NCI-H1092 treated with DMSO at 0.1 percent for 48 hours (cell line): ENCODE data around the gene NFIA.

ENCODE experiments used
- DNase-seq: peaks from one replicate; lab custom pipeline; 2025; lab: John Stamatoyannopoulos, UW

The NFIA gene

GRCh38 chr1:61082311-61083012 lies at the start of gene NFIA:
NFIA (plus strand) TSS chr1:61082561.
- peak; percentile 45 for DNase-seq

- no peak for DNase-seq
Measured at GRCh38 chr1:61035880-61036279, 46.5 kb upstream of the NFIA start.

DNA sequence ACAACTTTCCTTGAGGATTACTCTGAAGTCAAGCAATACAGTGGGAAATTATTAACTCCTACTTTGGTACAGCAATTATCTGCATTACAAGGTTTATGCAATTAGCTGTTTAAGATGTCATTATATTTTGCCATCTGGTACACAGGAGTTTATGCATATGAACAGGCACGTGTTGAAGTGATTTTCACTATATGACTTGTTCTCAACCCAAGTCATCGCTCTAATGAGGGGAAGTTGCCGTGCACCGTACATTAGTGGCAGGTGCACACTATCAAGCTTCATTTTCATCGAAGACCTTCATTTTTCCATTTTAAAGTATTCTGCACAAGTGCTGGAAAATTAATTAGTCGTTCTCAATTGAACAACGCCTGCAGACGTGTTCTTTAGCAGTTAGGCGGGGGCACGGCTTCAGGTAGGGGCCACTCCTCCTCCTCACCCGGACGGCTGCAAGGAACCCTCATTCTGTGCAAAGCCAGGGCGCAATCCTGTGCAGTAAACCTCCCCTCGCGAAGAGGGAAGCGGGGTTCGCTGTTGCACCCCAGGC lies 39.8 kb upstream of the NFIA start:
- DNase-seq, result no peak

- DNase-seq, result peak; percentile 38
Measured at GRCh38 chr1:61043010-61043820, 39.1 kb upstream of the NFIA start.

- DNase-seq, result no peak
Measured at GRCh38 chr1:61046434-61046833, 35.9 kb upstream of the NFIA start.

DNA sequence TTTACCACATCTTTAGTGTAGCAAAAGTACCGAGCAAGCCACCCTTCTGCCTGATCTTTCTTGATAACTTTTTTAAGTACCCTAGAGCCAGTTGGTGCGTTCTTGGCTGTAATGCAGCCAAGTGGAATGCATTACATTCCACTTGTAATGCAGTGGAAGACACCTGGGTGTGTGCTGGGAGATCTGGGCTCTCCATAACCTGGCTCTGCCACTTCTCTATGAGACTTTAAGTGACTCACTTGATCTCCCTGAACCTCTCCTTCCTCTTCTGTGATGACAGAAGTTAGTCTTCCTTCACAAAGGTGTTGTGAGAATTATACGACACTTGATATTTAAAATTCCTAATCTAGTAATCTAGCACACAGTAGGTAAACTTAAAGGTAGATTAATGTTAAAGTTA lies 35.3 kb upstream of the NFIA start:
- no peak for DNase-seq

GRCh38 chr1:61049850-61050540 lies 32.4 kb upstream of the NFIA start:
- DNase-seq, result peak; percentile 63

DNA sequence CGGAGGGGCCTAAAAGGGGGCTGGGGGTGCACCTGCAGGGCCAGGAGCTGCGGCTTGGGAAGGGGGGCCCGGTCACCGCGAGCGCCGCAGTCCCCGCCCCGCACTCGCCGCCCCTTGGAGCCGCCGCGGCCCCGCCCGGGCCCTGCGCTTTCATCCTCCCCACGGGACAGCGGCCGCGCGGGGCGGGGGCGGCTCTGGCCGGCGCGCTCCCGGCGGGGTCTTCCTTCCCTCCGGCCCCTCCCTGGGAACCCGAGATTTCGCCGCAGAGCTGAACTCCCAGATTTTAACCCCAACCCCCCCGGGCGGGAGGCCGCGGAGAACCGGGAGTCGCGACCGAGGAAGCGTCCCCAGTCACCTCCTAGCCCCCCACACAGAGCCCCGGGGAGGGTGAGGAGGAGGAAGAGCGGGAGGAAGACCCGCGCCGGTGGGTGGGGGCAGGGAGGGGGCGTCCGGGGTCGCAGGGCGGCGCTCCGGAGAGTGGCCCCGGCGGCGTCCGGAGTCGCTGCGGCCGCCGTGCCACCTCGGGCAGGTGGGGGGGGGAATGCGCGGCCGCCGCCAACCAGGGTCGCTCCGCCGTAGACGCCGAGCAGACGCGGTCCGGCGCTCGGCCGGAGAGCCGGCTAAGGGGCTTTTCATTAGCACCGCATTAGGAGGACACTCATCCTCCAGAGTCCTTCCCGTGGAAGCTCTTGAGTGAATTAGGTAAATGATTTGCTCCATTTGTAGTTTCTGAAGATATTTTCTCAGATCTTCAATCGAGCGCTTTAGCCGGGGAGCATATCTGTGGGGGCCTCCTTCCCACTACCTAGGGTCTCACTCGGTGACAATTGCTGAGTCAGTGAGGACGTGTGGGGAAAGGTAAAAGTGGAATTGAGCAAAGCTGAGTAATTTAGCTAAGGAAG lies 31.6 kb upstream of the NFIA start:
- DNase-seq, result no peak

- no peak for DNase-seq
Measured at GRCh38 chr1:61051443-61051718, 31.0 kb upstream of the NFIA start.

DNA sequence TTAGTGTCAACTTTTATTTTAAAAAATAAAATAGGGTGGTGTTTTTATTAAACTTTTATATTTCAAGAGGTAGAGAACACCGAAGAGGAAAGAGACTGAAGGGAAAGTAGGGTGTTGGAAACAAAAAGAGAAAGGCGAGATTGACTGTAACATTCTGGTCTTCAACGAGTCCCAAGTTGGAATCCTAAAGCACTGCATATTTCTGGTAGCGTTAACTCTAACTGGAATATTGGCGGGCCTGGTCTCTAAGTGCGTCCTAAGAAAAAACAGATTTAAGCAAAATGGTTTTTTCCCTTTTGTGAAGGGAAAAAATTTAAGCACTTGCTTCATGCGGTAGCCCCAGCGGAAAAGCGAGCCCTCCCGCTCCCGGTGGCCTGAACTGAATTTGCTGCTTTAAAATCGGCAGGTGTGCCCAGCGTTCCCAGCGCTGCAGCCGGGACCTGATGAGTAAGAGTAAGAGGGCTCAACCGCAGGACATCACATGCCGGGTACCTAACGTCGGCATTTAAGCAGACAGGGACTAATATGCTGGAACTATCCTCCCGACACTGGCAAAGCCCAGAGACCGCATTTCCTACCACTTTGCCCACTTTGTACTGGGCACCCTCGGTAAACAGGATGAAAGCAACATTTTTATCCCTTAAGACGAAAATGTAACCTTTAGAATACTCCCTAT lies 30.5 kb upstream of the NFIA start:
- no peak for DNase-seq

DNA sequence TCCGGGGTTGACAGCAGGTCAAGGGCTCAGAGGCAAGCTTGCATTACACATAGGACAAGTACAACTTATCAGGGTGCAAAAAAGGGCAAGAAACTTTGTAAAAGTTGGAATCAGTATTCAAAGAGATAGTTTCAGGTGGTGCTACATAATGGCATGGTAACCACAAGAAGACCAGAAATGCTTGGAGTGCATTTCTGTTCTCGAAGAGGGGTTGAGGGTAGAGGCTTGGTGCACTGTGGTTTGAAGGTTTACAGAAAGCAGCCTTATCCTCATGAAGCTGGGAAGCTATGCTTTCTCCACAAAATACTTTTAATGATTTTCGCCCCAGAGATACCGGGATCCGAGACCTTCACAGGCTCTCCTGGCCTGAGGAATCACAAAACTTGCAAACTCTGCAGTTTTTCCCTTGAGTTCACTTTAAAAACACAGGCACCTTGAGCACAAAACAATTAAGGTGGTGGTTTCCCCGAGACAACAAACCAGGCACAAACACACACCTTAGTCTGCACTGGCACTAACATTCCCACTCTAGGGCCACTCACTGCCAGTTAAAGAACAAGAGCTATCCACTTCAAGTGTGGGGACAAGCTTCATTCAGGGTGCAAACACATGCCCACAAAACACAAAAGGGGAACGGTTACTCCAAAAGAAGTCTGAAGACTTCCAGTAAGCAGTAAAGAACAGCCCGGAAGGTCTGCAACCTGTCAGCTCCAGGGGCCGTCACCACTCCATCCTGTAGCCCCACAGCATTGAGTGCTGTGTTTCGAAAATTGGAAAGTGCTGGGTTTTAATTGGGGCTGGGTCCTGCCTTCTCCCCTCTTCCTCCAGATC lies 29.8 kb upstream of the NFIA start:
- DNase-seq, result no peak

- DNase-seq, result no peak
Measured at GRCh38 chr1:61053226-61053711, 29.1 kb upstream of the NFIA start.

DNA sequence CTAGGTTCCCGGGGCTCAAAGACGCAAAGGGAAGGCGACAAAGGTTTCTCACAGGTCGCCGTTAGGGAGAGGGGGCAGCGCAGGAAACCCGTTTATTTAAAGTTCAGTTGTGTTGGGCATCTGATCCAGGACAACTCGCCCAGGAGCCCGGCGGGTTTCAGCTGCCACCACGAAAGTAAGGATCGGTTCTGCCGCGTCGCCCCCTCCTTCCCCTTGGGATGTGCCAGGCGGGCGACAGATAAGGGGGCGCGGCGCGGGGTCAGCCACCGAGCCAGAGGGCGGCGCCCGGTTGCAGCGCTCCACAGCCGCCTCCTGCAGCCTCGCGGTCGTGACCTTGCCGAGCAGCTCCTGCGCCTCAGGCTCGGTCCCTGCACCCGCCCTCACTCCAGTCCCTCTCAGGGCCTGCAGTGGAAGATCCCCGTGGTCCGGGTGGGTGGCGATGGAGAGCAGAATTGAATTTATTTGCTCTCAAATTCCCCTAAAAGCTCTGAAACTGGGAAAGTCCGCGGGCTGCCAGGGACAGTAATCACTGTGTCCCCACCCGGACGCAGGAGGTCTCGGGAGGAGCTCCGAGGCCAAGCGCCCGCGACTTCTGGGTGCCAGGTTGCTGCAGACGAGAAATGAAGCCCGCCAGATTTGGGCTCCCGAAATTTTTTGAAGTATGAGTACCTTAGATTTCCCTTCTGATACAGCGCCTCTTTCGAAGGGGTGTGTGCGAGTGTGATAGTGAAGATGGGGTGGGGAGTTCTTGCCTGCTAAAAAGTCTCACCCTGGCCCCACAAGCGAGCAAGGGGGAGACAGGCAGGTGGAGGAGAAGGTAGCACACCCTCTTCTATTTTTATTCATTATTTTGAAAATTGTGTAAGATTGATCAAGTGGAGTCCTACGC lies 28.4 kb upstream of the NFIA start:
- no peak for DNase-seq

DNA sequence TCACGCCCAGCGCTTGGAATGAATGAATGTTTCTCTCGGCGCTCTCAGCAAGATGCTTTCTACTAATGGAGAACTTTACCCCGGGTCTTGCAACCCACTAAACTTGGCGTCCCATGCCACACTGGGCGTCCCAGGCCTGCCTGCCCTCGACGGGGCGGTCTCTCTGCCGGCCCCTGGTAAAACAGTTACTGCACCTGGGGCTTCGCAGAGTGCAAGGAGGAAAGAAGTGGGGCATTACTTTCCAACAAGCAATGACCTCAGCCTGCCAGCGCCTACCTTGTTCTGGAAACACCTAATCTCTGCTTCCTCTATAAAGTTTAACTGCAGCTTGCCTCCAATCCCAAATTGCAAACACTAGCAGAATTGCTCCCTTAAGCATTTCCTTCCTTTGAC lies 27.8 kb upstream of the NFIA start:
- no peak for DNase-seq

DNA sequence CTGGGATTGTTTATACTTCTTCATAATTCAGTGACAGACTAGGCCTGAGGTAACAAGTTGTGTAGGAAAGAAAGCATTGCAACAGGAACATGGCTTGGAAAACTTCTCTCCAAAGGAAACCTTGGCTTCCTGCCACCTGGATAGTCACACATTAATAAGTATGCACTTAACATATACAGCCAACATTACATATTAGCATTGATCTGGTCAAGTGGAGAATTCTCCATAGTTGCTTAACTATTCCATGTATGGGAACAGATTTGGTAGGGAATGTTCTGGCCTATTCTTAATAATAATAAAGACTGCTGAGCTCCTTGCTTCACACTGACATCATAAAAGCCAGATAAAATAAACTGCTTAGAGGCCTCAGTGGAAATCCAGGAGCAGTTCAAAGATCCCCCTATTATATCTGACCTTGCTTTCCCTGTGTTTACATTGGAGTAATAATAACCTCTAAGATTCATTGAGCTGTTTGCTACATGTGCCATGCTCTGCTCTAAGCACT lies 27.2 kb upstream of the NFIA start:
- DNase-seq, result no peak

DNA sequence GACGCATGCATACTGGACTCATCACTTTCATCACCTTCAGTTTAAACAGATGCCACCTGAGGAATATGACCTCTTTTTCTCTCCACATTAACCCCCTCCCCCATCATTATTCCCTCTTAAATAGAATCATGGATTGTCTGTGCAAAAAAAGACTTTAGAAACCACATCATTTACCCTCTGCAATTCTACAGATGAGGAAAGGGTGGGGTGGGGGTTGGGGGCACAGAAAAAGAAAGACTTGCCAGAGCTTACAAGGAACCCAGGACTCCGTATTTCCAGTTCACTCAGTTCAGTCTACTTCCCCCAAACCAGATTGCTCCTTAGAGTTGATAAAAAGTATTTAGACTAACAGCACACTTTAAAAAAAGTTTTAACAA lies 26.2 kb upstream of the NFIA start:
- DNase-seq, result no peak

DNA sequence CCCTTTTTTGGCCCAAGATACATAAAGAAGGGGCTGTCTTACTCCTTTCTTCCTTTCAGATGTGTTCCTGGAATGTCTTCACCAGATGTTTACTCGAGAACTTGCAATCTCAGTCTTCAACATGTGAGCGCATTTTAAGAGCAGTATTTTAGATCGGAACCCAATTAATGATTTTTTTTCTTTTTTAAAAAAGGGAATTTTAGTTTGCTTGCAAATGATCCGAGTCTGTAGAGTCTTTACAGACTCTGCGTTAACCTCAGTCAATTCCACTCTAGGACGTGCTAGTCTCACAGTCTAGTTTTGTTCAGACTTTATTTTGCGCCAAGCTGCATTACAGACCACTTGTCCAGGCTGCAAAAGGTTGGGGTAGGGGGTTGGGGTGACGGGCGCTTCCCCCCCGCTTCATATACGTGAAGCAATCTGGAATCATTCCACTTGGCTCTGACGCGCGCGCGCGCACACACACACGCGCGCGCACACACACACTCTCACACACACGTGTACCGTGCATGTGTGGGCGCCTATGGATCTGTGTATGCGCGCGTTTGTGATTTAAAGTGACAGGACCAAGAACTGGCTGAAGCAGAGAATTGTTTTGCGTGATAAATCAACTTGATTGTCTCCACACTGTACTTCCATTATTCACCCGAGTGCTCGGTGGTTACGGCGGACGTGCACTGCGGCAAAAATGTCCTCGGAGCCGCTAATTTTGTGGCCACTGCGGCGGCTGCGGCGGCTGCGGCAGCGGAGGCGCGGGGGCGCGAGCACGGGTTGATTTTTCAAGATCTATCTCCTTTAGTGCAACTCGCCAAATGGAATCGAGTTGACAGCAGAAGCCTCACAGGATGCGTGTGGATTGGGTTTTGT lies 25.6 kb upstream of the NFIA start:
- DNase-seq, result peak; percentile 41
